HK-2 (cell line): Measurements from ENCODE around the gene CCBE1.
A peak's percentile ranks its signal among the peaks of the same experiment; 100 is the strongest.

Source experiments
- DNase-seq: peaks from one replicate; pipeline ENCODE4 v3.0.0-alpha.2; 2018; ENCODE audit not compliant: unreplicated experiment

Gene CCBE1

GRCh38 chr18:59697236-59697932 lies at the start of gene CCBE1:
CCBE1 (minus strand) TSS chr18:59697423.
- peak; percentile 82 for DNase-seq

- DNase-seq, result peak; percentile 16
Measured at GRCh38 chr18:59744271-59744721, 47.1 kb upstream of the CCBE1 start.

GRCh38 chr18:59743566-59743965 lies 46.3 kb upstream of the CCBE1 start:
- no peak for DNase-seq

GRCh38 chr18:59742325-59743111 lies 45.3 kb upstream of the CCBE1 start:
- DNase-seq, result peak; percentile 44

- no peak for DNase-seq
Measured at GRCh38 chr18:59740141-59740540, 42.9 kb upstream of the CCBE1 start.

GRCh38 chr18:59737776-59738300 lies 40.6 kb upstream of the CCBE1 start:
- DNase-seq, result peak; percentile 42

GRCh38 chr18:59737335-59737734 lies 40.1 kb upstream of the CCBE1 start:
- peak; percentile 65 for DNase-seq

GRCh38 chr18:59736061-59736460 lies 38.8 kb upstream of the CCBE1 start:
- peak; percentile 20 for DNase-seq

GRCh38 chr18:59735269-59735860 lies 38.1 kb upstream of the CCBE1 start:
- peak; percentile 18 for DNase-seq

GRCh38 chr18:59733421-59733820 lies 36.2 kb upstream of the CCBE1 start:
- no peak for DNase-seq

- no peak for DNase-seq
Measured at GRCh38 chr18:59730896-59731295, 33.7 kb upstream of the CCBE1 start.

GRCh38 chr18:59729781-59730180 lies 32.6 kb upstream of the CCBE1 start:
- DNase-seq, result no peak

GRCh38 chr18:59728816-59729215 lies 31.6 kb upstream of the CCBE1 start:
- DNase-seq, result no peak

GRCh38 chr18:59725142-59725541 lies 27.9 kb upstream of the CCBE1 start:
- DNase-seq, result no peak

GRCh38 chr18:59724103-59724502 lies 26.9 kb upstream of the CCBE1 start:
- DNase-seq, result no peak

- no peak for DNase-seq
Measured at GRCh38 chr18:59721931-59722330, 24.7 kb upstream of the CCBE1 start.

- DNase-seq, result no peak
Measured at GRCh38 chr18:59721211-59721610, 24.0 kb upstream of the CCBE1 start.

- DNase-seq, result no peak
Measured at GRCh38 chr18:59719544-59720181, 22.4 kb upstream of the CCBE1 start.

- no peak for DNase-seq
Measured at GRCh38 chr18:59718464-59719157, 21.4 kb upstream of the CCBE1 start.

GRCh38 chr18:59718108-59718463 lies 20.9 kb upstream of the CCBE1 start:
- no peak for DNase-seq

GRCh38 chr18:59717291-59717690 lies 20.1 kb upstream of the CCBE1 start:
- DNase-seq, result no peak
